GM12878 (cell line): ENCODE results near the gene CASR. TPM values are rescaled to one million over a fixed set of nuclear protein-coding genes. Genes with fewer than 3 reads are reported as not detected.

Experiments used
- ATAC-seq: fragments of 200-7000 bp; cut with Tn5 transposase; 3 replicates; pipeline ENCODE4 v1.9.1; 2020; ENCODE audit warnings: mild to moderate bottlenecking, moderate library complexity
- BruUV-seq: library from RNA; stranded (reverse); fragments of 400-500 nt; replicated peaks from 2 replicates; lab custom pipeline; 2021; lab: Mats Ljungman, UMichigan
- CTCF ChIA-PET: fragments of 300-600 bp; sonication (Branson Sonifier 250); formaldehyde crosslinking; extraction: SDS; loops from one replicate; lab custom pipeline; 2021; ENCODE audit warnings: inconsistent platforms; lab: Yijun Ruan, JAX
- POLR2A ChIA-PET: fragments of 350-600 bp; formaldehyde crosslinking; extraction: SDS; loops from one replicate; lab custom pipeline; 2021; ENCODE audit warnings: inconsistent platforms; lab: Charles Lee
- RAD21 ChIA-PET: fragments of 300-600 bp; sonication (Branson Sonifier 250); formaldehyde crosslinking; loops from one replicate; lab custom pipeline; 2023; ENCODE audit warnings: antibody characterized with exemption; ENCODE audit not compliant: unreplicated experiment; lab: Charles Lee
- SMC1A ChIA-PET: fragments of 300-600 bp; sonication (Branson Sonifier 250); formaldehyde crosslinking; loops from one replicate; lab custom pipeline; 2023; ENCODE audit not compliant: unreplicated experiment, uncharacterized antibody; lab: Charles Lee
- DNase-seq: peaks from one replicate; pipeline ENCODE4 v3.0.0-alpha.2; 2011; ENCODE audit warnings: low read depth, low spot score
- FAIRE-seq: peaks from 3 replicates; lab custom pipeline; 2011; peaks lifted over from hg19 to GRCh38; lab: Jason Lieb, UNC
- H2AFZ ChIP-seq: 2 replicates; pipeline ENCODE4 v1.6.0; 2011; ENCODE audit warnings: low read depth, low read length, control low read depth; ENCODE audit not compliant: control insufficient read depth
- H3K27ac ChIP-seq: 2 replicates; pipeline ENCODE4 v1.5.1; 2011; ENCODE audit warnings: control low read depth; ENCODE audit not compliant: control insufficient read depth, insufficient read depth
- H3K27me3 ChIP-seq, 2 experiments: replicated peaks in 1 of 2; 2 replicates each; pipeline versions ENCODE4 v1.6.0 to v1.6.1; 2011; ENCODE audit warnings: low read length in 1 of 2; ENCODE audit not compliant: control insufficient read depth in 2 of 2, insufficient read depth in 2 of 2
- H3K36me3 ChIP-seq, 2 experiments: 2 replicates each; pipeline ENCODE4 v1.5.1; 2011; ENCODE audit warnings: low read length in 1 of 2; ENCODE audit not compliant: control insufficient read depth in 2 of 2, insufficient read depth in 2 of 2
- H3K4me1 ChIP-seq: 2 replicates; pipeline ENCODE4 v1.6.1; 2011; ENCODE audit warnings: mild to moderate bottlenecking, low read length, moderate library complexity, mixed read lengths; ENCODE audit not compliant: control insufficient read depth, insufficient read depth
- H3K4me2 ChIP-seq: 2 replicates; pipeline ENCODE4 v1.6.0; 2011; ENCODE audit warnings: control low read depth; ENCODE audit not compliant: control insufficient read depth, insufficient read depth
- H3K4me3 ChIP-seq: fragments of 200-600 bp; sonication (generic); 2 replicates; pipeline ENCODE4 v1.5.1; 2016
- H3K79me2 ChIP-seq: 2 replicates; pipeline ENCODE4 v1.6.0; 2011; ENCODE audit warnings: low read length; ENCODE audit not compliant: control insufficient read depth, insufficient read depth
- H3K9ac ChIP-seq: 2 replicates; pipeline ENCODE4 v1.8.0; 2011; ENCODE audit warnings: low read length, control low read depth, mixed read lengths; ENCODE audit not compliant: control insufficient read depth, insufficient read depth
- H3K9me3 ChIP-seq: replicated peaks from 3 replicates; pipeline ENCODE4 v1.5.1; 2011; ENCODE audit warnings: mild to moderate bottlenecking, low read length; ENCODE audit not compliant: control insufficient read depth, insufficient read depth
- H4K20me1 ChIP-seq: 2 replicates; pipeline ENCODE4 v1.6.0; 2011; ENCODE audit not compliant: control insufficient read depth, insufficient read depth
- CEBPZ ChIP-seq: fragments of 150-350 bp; IDR thresholded peaks from 2 replicates; pipeline ENCODE4 v1.6.1; 2016; ENCODE audit warnings: low read depth, low read length
- EED ChIP-seq: sonication (generic); IDR thresholded peaks from 2 replicates; pipeline ENCODE4 v1.6.1; 2016; ENCODE audit warnings: antibody characterized with exemption, low read depth
- FOS ChIP-seq: IDR thresholded peaks from 3 replicates; pipeline ENCODE4 v1.6.1; 2011; ENCODE audit warnings: borderline replicate concordance; ENCODE audit not compliant: insufficient read length; ENCODE audit errors: extremely low read depth
- IKZF1 ChIP-seq: fragments of 450-650 bp; conservative IDR thresholded peaks from 2 replicates; pipeline ENCODE4 v1.6.1; 2017; ENCODE audit warnings: antibody characterized with exemption, mild to moderate bottlenecking
- JUNB ChIP-seq: IDR thresholded peaks from 2 replicates; pipeline ENCODE4 v1.6.1; 2016; ENCODE audit warnings: antibody characterized with exemption, mild to moderate bottlenecking
- MLLT1 ChIP-seq: fragments of 450-650 bp; IDR thresholded peaks from 2 replicates; pipeline ENCODE4 v1.6.1; 2016; ENCODE audit warnings: mild to moderate bottlenecking
- MTA2 ChIP-seq: fragments of 450-650 bp; IDR thresholded peaks from 2 replicates; pipeline ENCODE4 v1.6.1; 2016; ENCODE audit warnings: low read depth, mild to moderate bottlenecking, moderate library complexity
- MYB ChIP-seq: fragments of 150-350 bp; IDR thresholded peaks from 2 replicates; pipeline ENCODE4 v1.6.1; 2014; ENCODE audit warnings: mild to moderate bottlenecking, low read depth, low read length, borderline replicate concordance
- NFYA ChIP-seq: IDR thresholded peaks from 2 replicates; pipeline ENCODE4 v1.6.1; 2011; ENCODE audit warnings: low read depth, mild to moderate bottlenecking, low read length, improper control_type of control experiment, borderline replicate concordance
- PML ChIP-seq: IDR thresholded peaks from 2 replicates; pipeline ENCODE4 v1.6.1; 2012; ENCODE audit warnings: low read length, inconsistent platforms
- SMAD5 ChIP-seq: IDR thresholded peaks from 2 replicates; pipeline ENCODE4 v1.6.1; 2016; ENCODE audit warnings: antibody characterized with exemption, low read depth
- ZBTB4 ChIP-seq: fragments of 450-650 bp; formaldehyde crosslinking; IDR thresholded peaks from 2 replicates; pipeline ENCODE4 v1.4.0; 2022; ENCODE audit warnings: mild to moderate bottlenecking, moderate library complexity
- ZNF24 ChIP-seq: fragments of 450-650 bp; IDR thresholded peaks from 2 replicates; pipeline ENCODE4 v1.6.1; 2017; ENCODE audit warnings: antibody characterized with exemption, mild to moderate bottlenecking
- ZNF274 ChIP-seq: IDR thresholded peaks from one replicate; pipeline ENCODE4 v1.8.0; 2011; ENCODE audit not compliant: insufficient read length, insufficient read depth
- WGBS: methylation state at CpG from one replicate; pipeline ENCODE4 v1.1.6; 2016; ENCODE audit warnings: low lambda C conversion rate; ENCODE audit not compliant: insufficient replicate concordance, insufficient coverage; ENCODE audit errors: missing lambda C conversion rate; 5-methylcytosine and 5-hydroxymethylcytosine counted together
- in situ Hi-C: fragments of 300-500 bp; cut with MboI; formaldehyde crosslinking; loops from 9 replicates; pipeline ENCODE4 v1.14.3; 2018; ENCODE audit warnings: mixed read lengths
- intact Hi-C: fragments of 100-400 bp; cut with micrococcal nuclease; formaldehyde crosslinking; loops from one replicate; pipeline ENCODE4 v1.14.2; 2022; ENCODE audit not compliant: unreplicated experiment
- polyA plus RNA-seq, 11 experiments: library from polyadenylated mRNA; depleted of rRNA in 4 of 11; unstranded in 6 of 11; stranded (reverse) in 5 of 11; fragments of >200 nt; fragmentation: Nextera tagmentation in 4 of 11; fragmentation: Illumina TruSeq in 1 of 11; extraction: Ambion mirVana in 4 of 11; extraction: Trizol in 1 of 11; gene quantifications; 1 replicate in 1 of 11; 2 replicates in 10 of 11; pipeline versions ENCODE4 v1.2.1 to v1.2.3, GENCODE V29; 2011 to 2016; ENCODE audit warnings: inconsistent platforms in 2 of 11, missing spikeins in 2 of 11, low read depth in 1 of 11
- total RNA-seq, 4 experiments: library from RNA; depleted of rRNA in 3 of 4; stranded (reverse); fragments of >200 nt in 3 of 4; fragmentation: Illumina TruSeq in 1 of 4; extraction: Trizol in 1 of 4; gene quantifications; 2 replicates each; pipeline versions ENCODE4 v1.2.1 to v1.2.3, GENCODE V29; 2013 to 2021

The CASR gene
- total and polyA plus RNA-seq, 10 of the 15 experiments (the other 5 are each of a cell fraction or from before 2014, with no cell fraction given), result 0.04 to 0.37 (median 0.11) TPM

- TF ChIP-seq MLLT1 (no peak), ZNF24 (no peak), PML (0 out of 2 replicates have a peak, but pooled peaks have one; percentile 24), JUNB (peak; percentile 82), MTA2 (no peak), SMAD5 (no peak), ZNF274 (no peak)
Observed at GRCh38 chr3:122269045-122269444, 85.6 kb downstream of the CASR start (continued).

GRCh38 chr3:122271246-122271898 lies 87.9 kb downstream of the CASR start:
- Histone ChIP-seq H3K4me3 (peak overlapping the region; percentile 17; the same call in 1 of the 2 replicates), H4K20me1 (no peaks in the 10 kb centered on the region), H2AFZ (no peak overlapping the region), H3K9ac (no peak overlapping the region), H3K36me3 (no peaks in the 10 kb centered on the region), H3K4me1 (peaks cover 38% of the 10 kb centered on the region), H3K4me2 (no peak overlapping the region; the same call in 1 of the 2 replicates), H3K79me2 (no peaks in the 10 kb centered on the region), H3K27me3 (no peaks in the 10 kb centered on the region), H3K27ac (peak overlapping the region; percentile 43), H3K9me3 (peaks cover 5% of the 10 kb centered on the region; the same call in 2 of the 3 replicates)
- FAIRE-seq (peak; percentile 62), DNase-seq (no peak), ATAC-seq (peak; percentile 58)
- RAD21 ChIA-PET, result interaction anchor here (1.0 to 1.9 kb wide), 4 partner anchors 36 to 239 kb away, joined by 3 to 5 read pairs (median 4); no protein-coding TSS in a partner anchor
- no TSS peak for BruUV-seq
- in situ Hi-C loops, result no loop called here
- POLR2A ChIA-PET, result no interaction called here
- WGBS, result 82% methylated on average over 3 of the region's 3 CpGs
- intact Hi-C loops, result no loop called here
- CTCF ChIA-PET, result interaction anchor here (0.5 kb wide), 1 partner anchor 29 kb away, joined by 3 read pairs; no protein-coding TSS in a partner anchor
- SMC1A ChIA-PET, result interaction anchor here (1.0 to 3.9 kb wide), 3 partner anchors 13 to 35 kb away, joined by 3 to 30 read pairs (median 13); no protein-coding TSS in a partner anchor
- TF ChIP-seq EED (no peak), CEBPZ (no peak), FOS (no peak), NFYA (no peak), MYB (peak; percentile 90), ZBTB4 (CRISPR knock-in tag) (no peak), IKZF1 (peak; percentile 60)
